NCI-H2171 (cell line): ENCODE results near the gene KMT2B.

Source experiments
- DNase-seq: peaks from one replicate; lab custom pipeline; 2025; lab: John Stamatoyannopoulos, UW

Gene KMT2B

GRCh38 chr19:35725216-35725861 is 7.5 kb downstream of the KMT2B start:
- no peak for DNase-seq

- no peak for DNase-seq
Measured at GRCh38 chr19:35727053-35727955, 9.5 kb downstream of the KMT2B start.

DNA sequence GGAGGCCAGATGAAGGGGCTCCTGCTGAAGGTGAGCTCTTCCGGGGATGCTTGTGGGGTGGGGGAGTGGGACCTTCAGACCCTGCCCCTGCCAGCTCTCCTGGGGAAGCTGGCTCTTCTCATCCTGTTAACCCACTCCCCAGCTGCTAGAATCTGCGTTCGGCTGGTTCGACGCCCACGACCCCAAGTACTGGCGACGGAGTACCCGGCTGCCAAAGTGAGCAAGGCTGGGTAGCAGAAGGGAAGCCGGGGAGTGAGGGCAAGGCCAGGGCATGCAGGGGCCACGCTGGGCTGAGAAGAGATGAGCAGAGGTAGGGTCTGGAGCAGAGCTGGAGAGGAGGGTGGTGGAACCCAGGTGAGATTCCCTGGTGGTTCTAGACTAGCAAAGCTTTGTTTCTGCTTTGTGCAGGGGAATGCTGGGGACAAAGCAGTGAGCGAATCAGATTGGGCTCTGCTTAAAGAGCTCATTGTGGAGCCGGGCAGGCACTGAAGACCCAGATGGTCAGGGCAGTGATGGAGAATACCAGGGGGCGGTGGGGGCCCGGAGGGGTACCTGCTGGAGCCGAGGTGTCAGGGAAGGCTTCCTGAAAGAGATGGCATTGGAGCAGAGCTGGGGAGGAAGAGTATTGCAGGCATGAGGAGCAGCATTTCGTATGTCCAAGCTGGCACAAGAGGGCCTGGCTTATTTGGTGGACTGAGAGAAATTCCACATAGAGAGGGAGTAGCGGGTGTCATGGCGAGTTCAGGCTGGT is 10.3 kb downstream of the KMT2B start:
- no peak for DNase-seq

DNA sequence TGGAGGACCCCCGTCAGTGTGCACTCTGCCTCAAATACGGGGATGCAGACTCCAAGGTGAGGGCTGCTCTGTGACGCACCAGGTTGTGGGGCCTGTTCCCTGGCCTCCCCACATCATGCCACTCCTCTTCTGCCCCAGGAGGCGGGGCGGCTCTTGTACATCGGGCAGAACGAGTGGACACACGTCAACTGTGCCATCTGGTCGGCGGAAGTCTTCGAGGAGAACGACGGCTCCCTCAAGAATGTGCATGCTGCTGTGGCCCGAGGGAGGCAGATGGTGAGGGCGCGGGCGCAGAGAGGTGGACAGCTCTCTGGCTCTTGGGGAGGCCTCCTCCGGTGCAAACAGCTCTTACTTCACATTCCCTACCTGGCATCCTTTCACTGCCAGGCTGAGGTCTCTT is 11.2 kb downstream of the KMT2B start:
- no peak for DNase-seq

GRCh38 chr19:35729763-35730162 is 12.0 kb downstream of the KMT2B start:
- no peak for DNase-seq

- no peak for DNase-seq
Measured at GRCh38 chr19:35730326-35730725, 12.5 kb downstream of the KMT2B start.

DNA sequence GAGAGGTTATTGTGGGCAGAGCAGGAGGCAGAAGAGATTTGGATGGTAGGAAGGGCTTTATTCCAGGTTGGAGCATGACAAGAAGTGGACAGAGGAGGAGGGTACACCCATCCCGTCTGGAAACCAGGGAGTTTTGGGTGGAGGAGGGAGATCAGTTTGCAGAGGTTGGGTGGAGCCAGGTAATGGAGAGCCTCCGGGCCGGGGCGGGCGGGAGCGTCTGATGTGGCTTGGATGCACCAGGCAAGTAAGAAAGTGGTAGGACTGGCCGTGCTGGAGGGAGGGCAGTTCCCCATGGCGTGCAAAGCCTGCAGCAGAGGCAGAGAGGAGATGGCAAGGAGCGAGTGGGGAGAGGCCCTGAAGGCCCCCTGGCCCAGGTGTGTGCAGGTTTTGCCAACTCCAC is 13.6 kb downstream of the KMT2B start:
- no peak for DNase-seq

DNA sequence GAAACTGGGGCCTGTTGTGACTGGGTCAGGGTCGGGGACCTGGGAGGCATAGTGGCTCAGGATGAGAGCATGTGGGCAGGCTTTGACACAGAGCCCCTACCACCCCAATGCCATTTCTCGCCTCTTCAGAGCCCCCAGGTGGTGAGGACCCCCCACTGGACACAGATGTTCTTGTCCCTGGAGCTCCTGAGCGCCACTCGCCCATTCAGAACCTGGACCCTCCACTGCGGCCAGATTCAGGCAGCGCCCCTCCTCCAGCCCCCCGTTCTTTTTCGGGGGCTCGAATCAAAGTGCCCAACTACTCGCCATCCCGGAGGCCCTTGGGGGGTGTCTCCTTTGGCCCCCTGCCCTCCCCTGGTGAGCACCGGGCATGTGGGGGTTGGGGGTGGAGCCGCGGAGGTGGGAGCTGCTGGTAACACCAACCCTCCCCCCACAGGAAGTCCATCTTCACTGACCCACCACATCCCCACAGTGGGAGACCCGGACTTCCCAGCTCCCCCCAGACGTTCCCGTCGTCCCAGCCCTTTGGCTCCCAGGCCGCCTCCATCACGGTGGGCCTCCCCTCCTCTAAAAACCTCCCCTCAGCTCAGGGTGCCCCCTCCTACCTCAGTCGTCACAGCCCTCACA is 14.1 kb downstream of the KMT2B start:
- DNase-seq: no peak

- no peak for DNase-seq
Measured at GRCh38 chr19:35732540-35733179, 14.9 kb downstream of the KMT2B start.

- no peak for DNase-seq
Measured at GRCh38 chr19:35733180-35734125, 15.7 kb downstream of the KMT2B start.

GRCh38 chr19:35734273-35734672 is 16.5 kb downstream of the KMT2B start:
- DNase-seq: no peak

DNA sequence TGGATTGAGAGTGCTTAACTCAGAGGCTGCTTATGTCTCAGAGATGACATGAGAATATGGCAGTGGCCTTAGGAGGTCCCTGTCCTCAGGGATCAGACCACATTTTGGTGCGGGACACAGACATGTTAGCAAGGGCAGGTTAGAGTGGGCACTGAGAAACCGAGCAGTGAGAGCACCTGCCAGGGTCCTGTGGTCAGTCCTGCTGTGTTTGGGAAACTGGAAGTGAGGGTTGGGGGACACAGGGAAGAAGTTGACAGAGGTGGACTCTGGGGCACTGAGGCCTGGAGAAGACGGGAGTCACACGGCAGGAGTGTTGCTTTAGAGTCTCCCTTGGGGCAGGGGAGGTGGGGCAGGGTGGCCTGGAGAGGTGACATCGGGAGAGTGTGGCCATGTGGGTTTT is 17.1 kb downstream of the KMT2B start:
- DNase-seq: no peak

DNA sequence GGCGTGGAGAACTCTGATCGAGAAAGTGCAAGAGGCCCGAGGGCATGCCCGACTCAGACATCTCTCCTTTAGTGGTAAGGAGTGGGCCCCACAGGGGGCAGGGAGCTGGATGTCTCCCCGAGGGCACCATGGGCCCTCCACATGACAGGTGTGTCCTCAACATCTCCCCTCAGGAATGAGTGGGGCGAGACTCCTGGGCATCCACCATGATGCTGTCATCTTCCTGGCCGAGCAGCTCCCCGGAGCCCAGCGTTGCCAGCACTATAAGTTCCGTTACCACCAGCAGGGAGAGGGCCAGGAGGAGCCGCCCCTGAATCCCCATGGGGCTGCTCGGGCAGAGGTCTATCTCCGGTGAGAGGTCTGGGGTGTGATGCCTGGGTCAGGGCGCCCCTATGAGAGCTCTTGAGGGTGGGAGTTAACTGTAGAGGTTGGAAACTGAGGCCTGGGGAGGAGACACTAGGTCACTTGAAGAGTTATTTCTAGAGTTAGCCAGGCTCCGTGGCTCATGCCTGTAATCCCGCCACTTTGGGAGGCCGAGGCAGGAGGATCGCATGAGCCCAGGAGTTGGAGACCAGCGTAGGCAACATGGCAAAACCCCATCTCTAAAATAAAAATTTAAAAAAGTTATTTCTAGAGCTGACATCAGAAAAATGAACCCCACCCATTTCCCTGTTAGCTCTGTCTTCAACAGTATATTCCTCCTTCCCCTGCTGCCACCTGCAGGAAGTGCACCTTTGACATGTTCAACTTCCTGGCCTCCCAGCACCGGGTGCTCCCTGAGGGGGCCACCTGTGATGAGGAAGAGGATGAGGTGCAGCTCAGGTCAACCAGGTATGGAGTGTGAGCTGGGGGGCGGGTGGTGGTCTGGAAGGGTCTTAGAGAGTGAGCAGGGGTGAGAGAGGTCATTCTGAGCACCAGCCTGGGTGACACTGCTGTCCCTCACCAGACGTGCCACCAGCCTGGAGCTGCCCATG is 19.4 kb downstream of the KMT2B start:
- DNase-seq: no peak

GRCh38 chr19:35738021-35738886 is 20.5 kb downstream of the KMT2B start:
- DNase-seq: no peak

- DNase-seq: no peak
Measured at GRCh38 chr19:35738887-35739229, 21.1 kb downstream of the KMT2B start.

DNA sequence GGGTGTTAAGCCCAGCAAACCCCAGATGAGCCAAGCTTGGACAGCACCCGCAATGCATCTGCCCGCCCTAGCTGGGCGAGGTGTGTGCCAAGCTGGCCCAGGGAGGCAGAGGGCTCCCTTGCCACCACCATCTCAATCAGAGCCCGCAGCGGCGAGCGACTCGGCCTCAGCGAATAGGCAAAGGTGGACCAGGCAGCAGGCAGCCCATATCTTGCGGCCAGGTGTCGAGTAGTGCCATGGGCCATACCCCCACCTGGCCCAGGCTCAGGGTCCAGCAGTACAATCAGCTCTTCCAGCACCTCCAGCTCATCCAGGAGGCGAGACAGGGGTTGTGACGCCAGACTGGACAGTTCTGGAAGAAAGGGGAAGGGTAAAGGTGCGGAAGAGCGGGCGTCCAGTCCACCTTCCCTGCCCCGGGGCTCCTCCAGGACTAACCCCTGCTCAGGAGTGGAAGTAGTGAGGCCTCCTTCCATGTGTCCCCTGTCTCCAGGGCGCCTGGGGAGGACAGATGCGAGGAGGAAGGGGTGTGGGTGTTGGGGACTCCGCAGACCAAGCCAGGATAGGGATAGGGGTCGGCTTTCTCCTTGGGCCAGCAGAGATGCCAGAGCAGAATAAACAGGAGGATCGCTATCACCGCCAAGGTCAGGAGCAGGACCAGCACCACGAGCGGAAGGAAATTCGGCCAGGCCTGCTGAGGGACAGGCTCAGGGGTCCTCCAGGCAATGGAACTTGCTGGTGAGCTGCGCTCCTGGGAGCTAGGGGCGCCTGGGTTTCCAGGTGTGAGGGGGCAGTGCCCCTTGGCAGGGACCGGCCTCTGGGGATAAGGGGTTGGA is 21.7 kb downstream of the KMT2B start:
- no peak for DNase-seq

DNA sequence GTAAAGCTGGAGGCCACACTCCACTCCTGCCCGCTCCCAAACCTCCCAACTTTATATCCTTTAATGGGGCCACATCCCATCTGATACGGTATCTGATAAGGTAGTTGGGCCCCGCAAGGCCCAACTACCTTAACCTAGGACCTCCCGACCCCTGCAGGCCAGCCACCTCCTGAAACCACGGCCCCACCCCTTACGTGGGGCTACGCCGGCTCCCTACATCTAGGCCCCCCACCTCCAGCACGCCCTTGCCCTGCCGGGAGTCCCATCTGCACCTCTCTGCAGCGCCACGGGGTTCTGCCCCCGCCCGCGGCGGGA is 22.3 kb downstream of the KMT2B start:
- peak; percentile 41 for DNase-seq
